Measurements from ENCODE around the gene SKI. TPM values are rescaled to one million over a fixed set of nuclear protein-coding genes. Genes with fewer than 3 reads are reported as not detected.

The SKI gene
- total and polyA plus RNA-seq, 2 donors (not counting 1 experiment from before 2014, with no cell fraction given) = 14.9 to 74.9 TPM

- WGBS (ENCODE audit: insufficient coverage) = 91% methylated on average over 15 of the region's 23 CpGs
- DNase-seq (no peak), ATAC-seq (ENCODE audit: low read depth) (no peak)
- Histone ChIP-seq H3K79me2 (ENCODE audit: control insufficient read depth, insufficient read depth, low read length) (peaks cover 100% of the 10 kb centered on the region), H4K20me1 (ENCODE audit: control insufficient read depth, insufficient read depth, low read length, poor library complexity, severe bottlenecking) (peaks cover 100% of the 10 kb centered on the region), H3K4me2 (replicated peaks; ENCODE audit: low read depth, low read length, poor library complexity, severe bottlenecking) (no peak overlapping the region), H3K4me3 (ENCODE audit: control extremely low read depth in 1 of 5, extremely low read depth in 1 of 5, insufficient read depth in 1 of 5, low read depth in 2 of 5, low read length in 4 of 5) (no peak overlapping the region), H3K4me1 (ENCODE audit: control insufficient read depth in 2 of 2, insufficient read depth in 2 of 2, low read length in 2 of 2) (peaks cover 28 to 58% of the 10 kb centered on the region in 2 donors), H3K27ac (ENCODE audit: low read length in 2 of 2) (no peak overlapping the region), H2AFZ (ENCODE audit: insufficient read depth, low read depth, low read length, poor library complexity, severe bottlenecking) (no peak overlapping the region), H3K36me3 (replicated peaks in 1 of 2; ENCODE audit: control extremely low read depth in 1 of 2, control insufficient read depth in 1 of 2, extremely low read depth in 1 of 2, insufficient read depth in 2 of 2, low read length in 1 of 2) (peaks cover 0 to 15% of the 10 kb centered on the region in 2 experiments), H3K27me3 (replicated peaks in 1 of 4; ENCODE audit: control extremely low read depth in 1 of 4, control insufficient read depth in 3 of 4, insufficient read depth in 4 of 4, low read length in 3 of 4) (no peaks in the 10 kb centered on the region), H3K9me3 (ENCODE audit: control extremely low read depth in 1 of 3, control insufficient read depth in 2 of 3, insufficient read depth in 1 of 3, low read length in 2 of 3) (no peaks in the 10 kb centered on the region), H3K9ac (ENCODE audit: low read length) (no peak overlapping the region)
- TF ChIP-seq EZH2 (IDR thresholded peaks at IDR 0.05; ENCODE audit: borderline replicate concordance, insufficient read depth, low read depth, low read length, poor library complexity, severe bottlenecking) = no peak
- TF ChIP-seq CTCF (IDR thresholded peaks at IDR 0.05) = no peak
- POLR2A ChIA-PET = no interaction called here
- CTCF ChIA-PET = interaction anchor here (0.6 kb wide), 1 partner anchor 9 kb away, joined by 3 read pairs; no protein-coding TSS in a partner anchor
- Mint-ChIP-seq H3K4me3 (no peak overlapping the region), H3K4me1 (peaks cover 55% of the 10 kb centered on the region), H3K27me3 (no peaks in the 10 kb centered on the region), H3K27ac (no peak overlapping the region), H3K9me3 (ENCODE audit: insufficient read depth) (no peaks in the 10 kb centered on the region)
- intact Hi-C loops (cut with micrococcal nuclease) = no loop called here
Observed at GRCh38 chr1:2271841-2272655, 43.9 kb downstream of the SKI start.

Data from B cell (primary cell).